NB4 (cell line): ENCODE data around the gene PLD2.

ENCODE experiments used
- DNase-seq: peaks from one replicate; pipeline ENCODE4 v3.0.0; 2010; ENCODE audit warnings: low read depth
- H3K4me3 ChIP-seq: one replicate; pipeline ENCODE4 v1.5.1; 2011; ENCODE audit warnings: mild to moderate bottlenecking, low read depth, low read length, moderate library complexity
- MYC ChIP-seq: IDR thresholded peaks from 2 replicates; pipeline ENCODE4 v1.6.1; 2011; ENCODE audit warnings: low read depth, low read length
- POLR2A ChIP-seq: IDR thresholded peaks from 2 replicates; pipeline ENCODE4 v1.6.1; 2011; ENCODE audit warnings: mild to moderate bottlenecking; ENCODE audit not compliant: insufficient read length; ENCODE audit errors: extremely low read depth
- TF ChIP-seq, protein P1 (sequence below): IDR thresholded peaks from one replicate; pipeline ENCODE4 v1.5.1; 2012; ENCODE audit warnings: low read depth, low read length
- TF ChIP-seq, protein P2 (sequence below): IDR thresholded peaks from 2 replicates; pipeline ENCODE4 v1.6.1; 2011; ENCODE audit warnings: low read depth, low read length

PLD2 gene, protein sequence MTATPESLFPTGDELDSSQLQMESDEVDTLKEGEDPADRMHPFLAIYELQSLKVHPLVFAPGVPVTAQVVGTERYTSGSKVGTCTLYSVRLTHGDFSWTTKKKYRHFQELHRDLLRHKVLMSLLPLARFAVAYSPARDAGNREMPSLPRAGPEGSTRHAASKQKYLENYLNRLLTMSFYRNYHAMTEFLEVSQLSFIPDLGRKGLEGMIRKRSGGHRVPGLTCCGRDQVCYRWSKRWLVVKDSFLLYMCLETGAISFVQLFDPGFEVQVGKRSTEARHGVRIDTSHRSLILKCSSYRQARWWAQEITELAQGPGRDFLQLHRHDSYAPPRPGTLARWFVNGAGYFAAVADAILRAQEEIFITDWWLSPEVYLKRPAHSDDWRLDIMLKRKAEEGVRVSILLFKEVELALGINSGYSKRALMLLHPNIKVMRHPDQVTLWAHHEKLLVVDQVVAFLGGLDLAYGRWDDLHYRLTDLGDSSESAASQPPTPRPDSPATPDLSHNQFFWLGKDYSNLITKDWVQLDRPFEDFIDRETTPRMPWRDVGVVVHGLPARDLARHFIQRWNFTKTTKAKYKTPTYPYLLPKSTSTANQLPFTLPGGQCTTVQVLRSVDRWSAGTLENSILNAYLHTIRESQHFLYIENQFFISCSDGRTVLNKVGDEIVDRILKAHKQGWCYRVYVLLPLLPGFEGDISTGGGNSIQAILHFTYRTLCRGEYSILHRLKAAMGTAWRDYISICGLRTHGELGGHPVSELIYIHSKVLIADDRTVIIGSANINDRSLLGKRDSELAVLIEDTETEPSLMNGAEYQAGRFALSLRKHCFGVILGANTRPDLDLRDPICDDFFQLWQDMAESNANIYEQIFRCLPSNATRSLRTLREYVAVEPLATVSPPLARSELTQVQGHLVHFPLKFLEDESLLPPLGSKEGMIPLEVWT

DNA sequence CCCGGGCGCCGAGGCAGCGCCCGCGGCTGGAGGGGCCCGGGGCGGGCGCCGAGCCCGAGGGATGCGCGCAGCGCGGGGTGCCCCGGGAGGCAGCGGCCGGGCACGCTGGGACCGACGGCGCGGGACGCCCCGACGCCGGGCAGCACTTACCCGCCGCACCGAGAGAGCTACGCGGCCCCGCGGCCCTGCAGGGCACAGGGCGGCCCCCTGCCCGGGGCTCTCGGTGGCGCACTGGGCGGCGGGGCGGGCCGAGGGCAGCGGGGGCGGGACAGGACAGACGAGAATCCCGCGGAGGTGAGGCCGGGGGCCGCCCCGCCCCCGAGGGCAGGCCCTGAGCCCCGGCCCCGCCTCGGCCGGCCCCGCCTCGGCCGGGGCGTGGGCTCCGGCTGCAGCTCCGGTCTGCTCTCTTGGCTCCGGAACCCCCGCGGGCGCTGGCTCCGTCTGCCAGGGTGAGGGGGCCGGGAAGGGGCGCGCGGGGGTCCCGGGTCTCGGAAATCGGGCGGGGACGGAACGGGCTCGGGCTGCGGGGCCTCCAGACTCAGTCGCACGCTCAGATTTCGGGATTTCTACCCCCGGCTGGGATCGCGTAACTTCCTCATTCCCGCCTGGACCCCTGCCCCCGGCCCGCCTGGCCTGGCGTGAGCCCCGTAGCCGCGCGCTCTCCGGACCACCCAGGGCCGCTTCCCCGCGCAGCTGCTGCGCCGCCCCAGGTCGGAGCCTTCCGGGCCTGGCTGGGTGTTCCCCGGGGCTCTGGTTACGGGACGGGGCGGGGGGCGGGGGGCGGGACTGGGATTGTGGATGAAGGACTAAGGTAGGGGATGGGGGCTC is at the start of gene PLD2:
Gene PLD2 (plus strand): TSS at position 376 of the 828 bp plus-strand sequence. CDS start 621 bp downstream, outside the sequence.
- DNase-seq: peak; percentile 79
- TF ChIP-seq MYC (no peak), POLR2A (peak; percentile 35)
- TF ChIP-seq, protein P1, sequence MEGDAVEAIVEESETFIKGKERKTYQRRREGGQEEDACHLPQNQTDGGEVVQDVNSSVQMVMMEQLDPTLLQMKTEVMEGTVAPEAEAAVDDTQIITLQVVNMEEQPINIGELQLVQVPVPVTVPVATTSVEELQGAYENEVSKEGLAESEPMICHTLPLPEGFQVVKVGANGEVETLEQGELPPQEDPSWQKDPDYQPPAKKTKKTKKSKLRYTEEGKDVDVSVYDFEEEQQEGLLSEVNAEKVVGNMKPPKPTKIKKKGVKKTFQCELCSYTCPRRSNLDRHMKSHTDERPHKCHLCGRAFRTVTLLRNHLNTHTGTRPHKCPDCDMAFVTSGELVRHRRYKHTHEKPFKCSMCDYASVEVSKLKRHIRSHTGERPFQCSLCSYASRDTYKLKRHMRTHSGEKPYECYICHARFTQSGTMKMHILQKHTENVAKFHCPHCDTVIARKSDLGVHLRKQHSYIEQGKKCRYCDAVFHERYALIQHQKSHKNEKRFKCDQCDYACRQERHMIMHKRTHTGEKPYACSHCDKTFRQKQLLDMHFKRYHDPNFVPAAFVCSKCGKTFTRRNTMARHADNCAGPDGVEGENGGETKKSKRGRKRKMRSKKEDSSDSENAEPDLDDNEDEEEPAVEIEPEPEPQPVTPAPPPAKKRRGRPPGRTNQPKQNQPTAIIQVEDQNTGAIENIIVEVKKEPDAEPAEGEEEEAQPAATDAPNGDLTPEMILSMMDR: no peak
- TF ChIP-seq, protein P2, sequence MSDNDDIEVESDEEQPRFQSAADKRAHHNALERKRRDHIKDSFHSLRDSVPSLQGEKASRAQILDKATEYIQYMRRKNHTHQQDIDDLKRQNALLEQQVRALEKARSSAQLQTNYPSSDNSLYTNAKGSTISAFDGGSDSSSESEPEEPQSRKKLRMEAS: no peak
- peak within 1 kb of the TSS; percentile 63 for H3K4me3 ChIP-seq

DNA sequence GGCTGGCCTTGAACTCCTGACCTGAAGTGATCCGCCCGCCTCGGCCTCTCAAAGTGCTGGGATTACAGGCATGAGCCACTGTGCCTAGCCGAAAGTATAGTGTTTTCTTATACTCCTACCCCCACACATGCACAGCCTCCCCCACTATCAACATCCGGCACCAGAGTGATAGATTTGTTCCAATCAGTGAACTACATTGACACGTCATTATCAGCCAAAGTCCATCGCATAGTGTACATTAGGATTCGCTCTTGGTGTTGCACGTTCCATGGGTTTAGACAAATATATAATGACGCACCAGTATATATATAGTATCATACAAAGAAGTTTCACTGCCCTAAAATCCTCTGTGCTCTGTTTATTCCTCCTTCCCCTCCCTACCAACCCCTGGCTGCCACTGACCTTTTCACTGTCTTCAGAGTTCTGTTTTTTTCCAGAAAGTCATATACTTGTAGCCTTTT is 47.1 kb upstream of the PLD2 start:
- DNase-seq: no peak
- no peak for TF ChIP-seq POLR2A
- TF ChIP-seq MYC: no peak
- TF ChIP-seq, protein P1: no peak
- TF ChIP-seq, protein P2: no peak
- H3K4me3 ChIP-seq: no peak overlapping the region

DNA sequence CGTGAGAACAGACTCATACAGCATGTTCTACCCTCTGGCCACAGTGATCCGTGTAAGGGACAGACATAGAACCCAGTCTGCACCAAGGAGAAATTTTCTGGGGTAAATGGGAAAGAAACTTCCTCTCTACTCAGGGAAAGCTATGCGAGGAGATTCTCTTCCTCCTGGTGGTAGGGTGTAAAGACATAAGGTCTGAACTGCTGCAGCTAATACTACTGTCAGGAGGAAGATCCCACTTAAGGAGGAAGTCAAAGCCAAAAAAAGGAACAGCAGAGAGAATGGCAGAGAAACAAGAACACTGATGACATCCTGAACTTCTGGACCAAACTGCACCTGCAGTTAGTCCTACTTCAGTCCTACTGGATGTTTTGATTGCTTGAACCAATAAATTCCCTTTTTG is 42.4 kb upstream of the PLD2 start:
- DNase-seq: peak; percentile 56
- H3K4me3 ChIP-seq: no peak overlapping the region
- TF ChIP-seq POLR2A (no peak), MYC (no peak)
- TF ChIP-seq, protein P2: no peak
- TF ChIP-seq, protein P1: no peak

DNA sequence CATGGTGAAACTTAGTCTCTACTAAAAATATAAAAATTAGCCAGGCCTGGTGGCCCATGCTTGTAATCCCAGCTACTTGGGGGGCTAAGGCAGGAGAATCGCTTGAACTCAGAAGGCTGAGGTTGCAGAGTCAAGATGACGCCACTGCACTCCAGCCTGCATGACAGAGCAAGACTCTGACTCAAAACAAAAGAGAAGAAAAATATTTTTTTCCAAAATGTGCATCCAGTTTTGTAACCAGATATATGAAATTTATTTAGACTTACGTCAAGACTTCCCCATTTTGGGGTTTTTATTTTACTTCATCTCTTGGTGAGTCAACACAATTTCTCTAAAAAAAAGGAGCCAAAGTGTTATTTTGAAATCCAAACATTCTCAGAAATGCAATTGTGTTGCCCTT is 40.8 kb upstream of the PLD2 start:
- DNase-seq: peak; percentile 30
- no peak overlapping the region for H3K4me3 ChIP-seq
- TF ChIP-seq, protein P2: no peak
- TF ChIP-seq POLR2A: no peak
- TF ChIP-seq, protein P1: no peak
- TF ChIP-seq MYC: no peak

DNA sequence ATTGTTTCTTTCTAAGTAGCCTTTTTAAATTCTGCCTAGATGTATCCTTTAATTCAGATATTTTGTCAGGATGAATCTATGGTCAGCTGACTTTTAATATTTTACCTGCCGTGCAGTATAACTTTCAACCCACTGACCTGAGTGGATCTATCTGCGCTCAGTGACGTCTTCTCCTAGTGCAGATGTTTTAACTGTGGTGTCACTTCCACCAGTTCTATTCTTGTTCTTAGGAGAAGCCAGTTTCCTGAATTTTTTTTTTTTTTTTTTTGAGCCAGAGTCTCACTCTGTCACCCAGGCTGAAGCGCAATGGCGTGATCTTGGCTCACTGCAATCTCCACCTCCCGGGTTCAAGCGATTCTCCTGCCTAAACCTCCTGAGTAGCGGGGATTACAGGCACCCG is 40.2 kb upstream of the PLD2 start:
- no peak for DNase-seq
- no peak overlapping the region for H3K4me3 ChIP-seq
- TF ChIP-seq POLR2A (no peak), MYC (no peak)
- TF ChIP-seq, protein P2: no peak
- TF ChIP-seq, protein P1: no peak
